RWPE1 (cell line): ENCODE measurements around the gene CPNE2.

Experiments
- CTCF ChIA-PET: fragments of 350-600 bp; sonication (Branson Sonifier 250); formaldehyde crosslinking; extraction: SDS; loops from one replicate; lab custom pipeline; 2021; lab: Yijun Ruan, JAX
- POLR2A ChIA-PET: fragments of 400-600 bp; formaldehyde crosslinking; extraction: SDS; loops from one replicate; lab custom pipeline; 2020; ENCODE audit warnings: antibody characterized with exemption; ENCODE audit not compliant: low non-redundant PET; lab: Yijun Ruan, JAX
- DNase-seq: peaks from one replicate; pipeline ENCODE4 v3.0.0; 2012; ENCODE audit warnings: low spot score
- H3K27ac ChIP-seq: fragments of 450-650 bp; 2 replicates; pipeline ENCODE4 v1.5.1; 2017
- CTCF ChIP-seq: fragments of 450-650 bp; conservative IDR thresholded peaks from 2 replicates; pipeline ENCODE4 v1.5.1; 2017; ENCODE audit warnings: low read depth, mild to moderate bottlenecking

CPNE2 gene

GRCh38 chr16:57123974-57124674 is 31.7 kb downstream of the CPNE2 start:
- no peak for DNase-seq
- H3K27ac ChIP-seq: 0 out of 2 replicates have a peak overlapping the region, but pooled peaks have one; percentile 17
- CTCF ChIA-PET: no interaction called here

GRCh38 chr16:57125376-57125775 is 33.0 kb downstream of the CPNE2 start:
- no peak for DNase-seq
- TF ChIP-seq CTCF: no peak
- no peak overlapping the region for H3K27ac ChIP-seq
- ChIA-PET CTCF (no interaction called here), POLR2A (no interaction called here)

More at GRCh38 chr16:57123974-57124674, 31.7 kb downstream of the CPNE2 start:
- no peak for TF ChIP-seq CTCF
- POLR2A ChIA-PET: no interaction called here

- DNase-seq: no peak
- H3K27ac ChIP-seq: no peak overlapping the region
- POLR2A ChIA-PET: no interaction called here
- CTCF ChIA-PET: no interaction called here
- TF ChIP-seq CTCF: no peak
Measured at GRCh38 chr16:57125969-57126368, 33.6 kb downstream of the CPNE2 start.

- no peak for DNase-seq
- no peak for TF ChIP-seq CTCF
- POLR2A ChIA-PET: no interaction called here
- H3K27ac ChIP-seq: no peak overlapping the region
- CTCF ChIA-PET: interaction anchor here (1.4 kb wide), 1 partner anchor 22 kb away, joined by 3 read pairs; no protein-coding TSS in a partner anchor
Measured at GRCh38 chr16:57126411-57126810, 34.0 kb downstream of the CPNE2 start.

GRCh38 chr16:57127037-57127763 is 34.8 kb downstream of the CPNE2 start:
- no peak for DNase-seq
- POLR2A ChIA-PET: no interaction called here
- H3K27ac ChIP-seq: no peak overlapping the region
- CTCF ChIA-PET: interaction anchor here (0.6 to 1.4 kb wide), 3 partner anchors 22 to 260 kb away, joined by 3 to 4 read pairs (median 4); no protein-coding TSS in a partner anchor
- no peak for TF ChIP-seq CTCF

GRCh38 chr16:57127836-57128235 is 35.5 kb downstream of the CPNE2 start:
- POLR2A ChIA-PET: no interaction called here
- DNase-seq: no peak
- TF ChIP-seq CTCF: no peak
- CTCF ChIA-PET: interaction anchor here (0.6 to 1.4 kb wide), 3 partner anchors 23 to 261 kb away, joined by 3 to 4 read pairs (median 4); no protein-coding TSS in a partner anchor
- no peak overlapping the region for H3K27ac ChIP-seq
